LNCAP (cell line): ENCODE measurements around the gene PMM1.

Experiments used
- TF ChIP-seq, protein P1 (sequence below): fragments of 450-650 bp; IDR thresholded peaks from 2 replicates; pipeline ENCODE4 v1.5.1; 2017; ENCODE audit warnings: mild to moderate bottlenecking

PMM1 gene

DNA sequence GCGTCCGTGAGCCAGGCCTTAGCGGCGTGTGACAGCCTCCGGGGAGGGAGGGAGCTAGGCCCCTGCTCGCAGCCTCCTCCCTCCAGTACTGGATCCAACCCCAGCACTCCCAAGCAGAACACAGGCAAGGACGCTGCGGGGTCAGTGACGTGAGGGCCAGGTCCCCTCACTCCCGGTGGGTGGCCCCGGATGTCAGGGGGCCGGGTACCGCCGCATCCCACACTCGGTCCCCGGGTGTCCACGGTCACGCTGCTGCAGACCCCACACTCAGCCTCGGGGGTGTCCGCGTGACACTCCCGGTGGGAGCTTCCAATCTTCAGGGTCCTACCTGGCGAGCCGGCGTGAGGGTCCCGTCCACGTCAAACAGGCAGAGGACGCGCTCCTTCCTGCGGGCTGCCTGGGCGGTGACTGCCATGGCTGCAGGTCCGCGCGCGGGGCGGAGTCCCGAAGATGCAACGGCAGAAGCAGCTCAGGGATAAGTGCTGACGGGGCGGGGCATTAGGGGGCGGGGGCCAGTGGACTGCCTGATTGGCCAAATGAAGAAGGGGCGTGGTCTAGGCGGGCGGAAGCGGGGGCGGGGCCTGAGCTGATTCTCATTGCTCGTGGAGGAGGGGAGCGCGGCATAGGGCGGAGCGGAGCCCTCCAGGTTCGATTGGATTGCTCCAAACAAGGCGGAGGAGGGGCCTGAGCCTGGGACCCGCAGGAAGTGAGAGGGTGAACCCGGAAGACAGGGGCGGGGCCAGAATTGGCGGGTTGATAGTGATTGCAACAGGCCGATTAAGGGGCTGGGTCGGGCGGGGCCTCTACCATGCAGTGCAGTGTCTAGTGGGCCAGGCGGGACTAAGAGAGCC lies at the start of gene PMM1:
Gene PMM1 (minus strand): TSS at position 450 of the 851 bp plus-strand sequence. CDS start 35 bp downstream, at position 415.
- TF ChIP-seq, protein P1, sequence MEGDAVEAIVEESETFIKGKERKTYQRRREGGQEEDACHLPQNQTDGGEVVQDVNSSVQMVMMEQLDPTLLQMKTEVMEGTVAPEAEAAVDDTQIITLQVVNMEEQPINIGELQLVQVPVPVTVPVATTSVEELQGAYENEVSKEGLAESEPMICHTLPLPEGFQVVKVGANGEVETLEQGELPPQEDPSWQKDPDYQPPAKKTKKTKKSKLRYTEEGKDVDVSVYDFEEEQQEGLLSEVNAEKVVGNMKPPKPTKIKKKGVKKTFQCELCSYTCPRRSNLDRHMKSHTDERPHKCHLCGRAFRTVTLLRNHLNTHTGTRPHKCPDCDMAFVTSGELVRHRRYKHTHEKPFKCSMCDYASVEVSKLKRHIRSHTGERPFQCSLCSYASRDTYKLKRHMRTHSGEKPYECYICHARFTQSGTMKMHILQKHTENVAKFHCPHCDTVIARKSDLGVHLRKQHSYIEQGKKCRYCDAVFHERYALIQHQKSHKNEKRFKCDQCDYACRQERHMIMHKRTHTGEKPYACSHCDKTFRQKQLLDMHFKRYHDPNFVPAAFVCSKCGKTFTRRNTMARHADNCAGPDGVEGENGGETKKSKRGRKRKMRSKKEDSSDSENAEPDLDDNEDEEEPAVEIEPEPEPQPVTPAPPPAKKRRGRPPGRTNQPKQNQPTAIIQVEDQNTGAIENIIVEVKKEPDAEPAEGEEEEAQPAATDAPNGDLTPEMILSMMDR = no peak

DNA sequence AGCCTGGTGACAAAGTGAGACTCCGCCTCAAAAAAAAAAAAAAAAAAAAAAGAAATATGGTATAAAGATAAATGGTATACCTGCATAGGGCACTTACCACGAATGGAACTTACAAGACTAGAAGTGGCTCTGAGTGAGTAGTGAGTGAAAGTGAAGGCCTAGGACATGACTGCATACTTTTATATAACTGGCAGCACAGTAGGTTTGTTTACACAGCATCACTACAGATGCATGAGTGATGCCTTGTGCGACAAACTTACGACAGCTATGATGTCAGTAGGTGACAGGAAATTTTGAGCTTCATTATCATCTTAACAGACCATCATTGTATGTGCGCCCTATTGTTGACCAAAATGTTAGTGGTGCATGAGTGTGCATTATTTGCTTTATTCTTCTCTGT lies 49.1 kb upstream of the PMM1 start:
- TF ChIP-seq, protein P1 = no peak

DNA sequence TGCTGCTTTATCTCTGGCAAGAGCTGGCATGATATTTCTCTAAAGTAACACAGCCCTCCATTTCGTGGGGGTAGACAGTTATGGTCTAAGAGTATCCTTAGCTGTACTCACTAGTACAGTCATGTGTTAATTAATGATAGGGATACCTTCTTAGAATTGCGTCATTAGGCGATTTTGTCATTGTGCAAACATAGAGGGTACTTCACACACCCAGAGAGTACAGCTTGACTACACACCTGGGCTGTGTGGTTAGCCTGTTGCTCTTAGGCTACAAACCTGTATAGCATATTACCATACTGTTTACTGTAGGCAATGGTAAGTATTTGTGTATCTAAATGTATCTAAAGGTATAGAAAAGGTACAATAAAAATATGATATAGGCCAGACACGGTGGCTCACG lies 48.5 kb upstream of the PMM1 start:
- TF ChIP-seq, protein P1 = no peak

DNA sequence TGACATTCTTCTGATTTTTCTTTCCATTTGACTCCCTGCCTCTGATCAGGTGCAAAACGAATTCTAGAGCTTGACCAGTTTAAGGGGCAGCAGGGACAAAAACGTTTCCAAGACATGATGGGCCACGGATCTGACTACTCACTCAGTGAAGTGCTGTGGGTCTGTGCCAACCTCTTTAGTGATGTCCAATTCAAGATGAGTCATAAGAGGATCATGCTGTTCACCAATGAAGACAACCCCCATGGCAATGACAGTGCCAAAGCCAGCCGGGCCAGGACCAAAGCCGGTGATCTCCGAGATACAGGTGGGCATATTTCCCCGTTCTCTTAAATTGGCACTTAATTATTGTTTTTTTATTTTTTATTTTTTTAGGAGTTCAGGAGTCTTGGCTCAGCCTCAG lies 46.8 kb upstream of the PMM1 start:
- TF ChIP-seq, protein P1 = no peak

DNA sequence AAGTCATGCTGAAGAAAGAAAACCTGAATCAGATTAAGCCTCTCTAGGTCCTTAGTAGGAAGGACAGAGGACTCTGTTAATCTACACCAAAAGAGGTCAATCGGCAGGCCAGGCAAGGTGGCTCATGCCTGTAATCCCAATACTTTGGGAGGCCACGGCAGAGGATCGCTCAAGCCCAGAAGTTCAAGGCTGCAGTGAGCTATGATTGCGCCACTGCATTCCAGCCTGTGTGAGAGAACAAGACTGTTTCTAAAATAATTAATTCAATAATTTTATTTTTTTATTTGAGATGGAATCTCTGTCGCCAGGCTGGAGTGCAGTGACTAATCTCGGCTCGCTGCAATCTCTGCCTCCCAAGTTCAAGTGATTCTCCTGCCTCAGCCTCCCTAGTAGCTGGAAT lies 35.9 kb upstream of the PMM1 start:
- TF ChIP-seq, protein P1 = no peak

DNA sequence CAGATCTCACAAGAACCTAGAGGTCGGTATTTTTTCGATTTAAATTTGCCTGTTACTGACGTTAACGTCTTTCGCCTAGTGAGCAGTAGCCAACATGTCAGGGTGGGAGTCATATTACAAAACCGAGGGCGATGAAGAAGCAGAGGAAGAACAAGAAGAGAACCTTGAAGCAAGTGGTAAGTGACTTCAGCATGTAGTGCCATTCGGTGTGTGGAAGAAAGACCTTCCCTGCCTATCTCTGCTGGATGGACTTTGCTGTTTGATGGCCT lies 32.2 kb upstream of the PMM1 start:
- TF ChIP-seq, protein P1 = no peak

DNA sequence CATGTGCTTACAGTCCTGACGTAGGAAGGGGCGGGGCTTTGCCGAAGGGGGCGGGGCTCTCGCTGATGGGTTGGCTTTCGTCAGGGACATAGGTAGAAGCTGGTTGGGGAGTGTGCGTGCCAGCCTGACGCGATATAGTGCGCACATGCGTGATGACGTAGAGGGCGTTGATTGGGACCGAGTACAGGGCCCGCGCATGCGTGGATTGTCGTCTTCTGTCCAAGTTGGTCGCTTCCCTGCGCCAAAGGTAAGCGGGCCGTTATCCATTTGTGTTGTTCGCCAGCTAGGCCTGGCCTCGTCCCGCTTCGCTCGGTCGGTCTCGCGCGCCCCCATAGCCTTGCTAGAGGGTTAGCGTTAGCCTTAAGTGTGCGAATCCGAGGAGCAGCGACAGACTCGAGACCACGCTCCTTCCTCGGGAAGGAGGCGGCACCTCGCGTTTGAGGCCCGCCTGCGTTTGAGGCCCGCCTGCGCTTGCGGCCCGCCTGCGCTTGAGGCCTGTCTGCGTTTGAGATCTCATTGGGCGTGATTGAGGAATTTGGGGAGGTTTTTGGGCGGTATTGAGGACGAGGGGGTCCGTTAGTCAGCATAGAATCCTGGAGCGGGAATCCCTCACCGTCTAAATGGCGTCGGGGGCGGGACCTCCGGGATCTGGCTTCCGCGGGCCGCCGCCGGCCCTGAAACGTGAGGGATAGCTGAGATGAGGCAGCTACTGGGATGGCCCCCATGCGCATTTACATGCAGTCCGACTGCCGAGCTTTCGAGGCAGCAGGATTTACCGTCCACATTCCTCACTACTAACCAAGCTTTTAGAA lies 31.7 kb upstream of the PMM1 start, which contains the start of gene XRCC6:
Gene XRCC6 (plus strand): TSS at position 197 of the 812 bp plus-strand sequence. CDS start 710 bp downstream, outside the sequence.
- TF ChIP-seq, protein P1 = no peak
